K562 (cell line): ENCODE measurements around the gene PRTN3. TPM values are rescaled to one million over a fixed set of nuclear protein-coding genes. Genes with fewer than 3 reads are reported as not detected.

Experiments used
- BACH1 ChIP-seq: fragments of 200-800 bp; sonication (Bioruptor generic); IDR thresholded peaks from 2 replicates; pipeline ENCODE4 v1.6.1; 2016; ENCODE audit warnings: missing genetic modification characterization, missing compliant biosample characterization
- CCAR2 ChIP-seq: fragments of 200-400 bp; formaldehyde crosslinking; IDR thresholded peaks from 2 replicates; pipeline ENCODE4 v1.6.1; 2017; ENCODE audit warnings: mild to moderate bottlenecking, low read depth, low read length
- EP300 ChIP-seq: IDR thresholded peaks from 2 replicates; pipeline ENCODE4 v1.6.1; 2012; ENCODE audit warnings: low read length, improper control_type of control experiment
- FIP1L1 ChIP-seq: fragments of 200-400 bp; formaldehyde crosslinking; IDR thresholded peaks from 2 replicates; pipeline ENCODE4 v1.6.1; 2018; ENCODE audit warnings: mild to moderate bottlenecking, low read depth, low read length; ENCODE audit not compliant: poor library complexity, severe bottlenecking
- HMG20A ChIP-seq: fragments of 450-650 bp; formaldehyde crosslinking; conservative IDR thresholded peaks from 2 replicates; pipeline ENCODE4 v1.4.0; 2020; ENCODE audit warnings: mild to moderate bottlenecking, mixed read lengths
- KLF16 ChIP-seq: IDR thresholded peaks from 2 replicates; pipeline ENCODE4 v1.6.1; 2016; ENCODE audit warnings: antibody characterized with exemption
- NCOA2 ChIP-seq, 2 experiments: fragments of 450-650 bp; IDR thresholded peaks; 2 replicates each; pipeline ENCODE4 v1.6.1; 2018; ENCODE audit warnings: mild to moderate bottlenecking in 2 of 2, moderate library complexity in 1 of 2; ENCODE audit not compliant: partially characterized antibody in 2 of 2
- PHF21A ChIP-seq: fragments of 450-650 bp; IDR thresholded peaks from 2 replicates; pipeline ENCODE4 v1.6.1; 2017; ENCODE audit warnings: low read depth, borderline replicate concordance
- POLR2G ChIP-seq: fragments of 200-400 bp; formaldehyde crosslinking; IDR thresholded peaks from 2 replicates; pipeline ENCODE4 v1.6.1; 2017; ENCODE audit warnings: low read depth, mild to moderate bottlenecking, antibody characterized with exemption, low read length, moderate library complexity
- PURB ChIP-seq: sonication (generic); formaldehyde crosslinking; IDR thresholded peaks from 2 replicates; pipeline ENCODE4 v1.9.0; 2021; ENCODE audit warnings: low read depth, mild to moderate bottlenecking, missing genetic modification reagents
- SRSF3 ChIP-seq: fragments of 200-400 bp; formaldehyde crosslinking; IDR thresholded peaks from 2 replicates; pipeline ENCODE4 v1.6.1; 2016; ENCODE audit warnings: mild to moderate bottlenecking, low read length, moderate library complexity; ENCODE audit not compliant: insufficient read depth
- polyA plus RNA-seq, 8 experiments: library from polyadenylated mRNA; depleted of rRNA in 4 of 8; stranded (reverse) in 5 of 8; unstranded in 3 of 8; fragments of >200 nt; fragmentation: Nextera tagmentation in 2 of 8; fragmentation: Illumina TruSeq in 1 of 8; extraction: Ambion mirVana in 2 of 8; extraction: Trizol in 1 of 8; gene quantifications; 2 replicates each; pipeline versions ENCODE4 v1.2.1 to v1.2.3, GENCODE V29; 2011 to 2014; ENCODE audit warnings: inconsistent platforms in 1 of 8, missing spikeins in 1 of 8
- total RNA-seq, 7 experiments: library from RNA; depleted of rRNA in 6 of 7; stranded (reverse); fragments of >200 nt in 6 of 7; fragmentation: Illumina TruSeq in 2 of 7; extraction: Trizol in 2 of 7; gene quantifications; 2 replicates each; pipeline versions ENCODE4 v1.2.1 to v1.2.3, GENCODE V29; 2011 to 2021; ENCODE audit warnings: low replicate concordance in 1 of 7
- TF ChIP-seq, protein P1 (sequence below), 3 experiments: fragments of 200-800 bp in 1 of 3; fragments of 250-450 bp in 1 of 3; fragments of 450-650 bp in 1 of 3; sonication (Bioruptor Pico) in 1 of 3; sonication (Bioruptor generic) in 1 of 3; formaldehyde crosslinking in 1 of 3; IDR thresholded peaks; 2 replicates each; pipeline versions ENCODE4 v1.6.1 to v1.8.0; 2016 to 2022; ENCODE audit warnings: mild to moderate bottlenecking in 2 of 3, missing genetic modification characterization in 2 of 3, missing compliant biosample characterization in 1 of 3, moderate library complexity in 1 of 3
- TF ChIP-seq, protein P2 (sequence below): fragments of 450-650 bp; IDR thresholded peaks from one replicate; pipeline ENCODE4 v1.6.1; 2018; ENCODE audit warnings: mild to moderate bottlenecking, moderate library complexity; ENCODE audit not compliant: partially characterized antibody
- TF ChIP-seq, protein P3 (sequence below): fragments of 250-450 bp; sonication (Bioruptor Pico); IDR thresholded peaks from 2 replicates; pipeline ENCODE4 v1.5.0; 2021
- TF ChIP-seq, protein P4 (sequence below): sonication (generic); formaldehyde crosslinking; IDR thresholded peaks from 2 replicates; pipeline ENCODE4 v1.8.0; 2022; ENCODE audit warnings: mild to moderate bottlenecking, missing genetic modification reagents

PRTN3 gene
- total and polyA plus RNA-seq, 9 of the 15 experiments (the other 6 are each of a cell fraction or from before 2014, with no cell fraction given) = 0.14 to 0.86 (median 0.43) TPM; not detected in 3

DNA sequence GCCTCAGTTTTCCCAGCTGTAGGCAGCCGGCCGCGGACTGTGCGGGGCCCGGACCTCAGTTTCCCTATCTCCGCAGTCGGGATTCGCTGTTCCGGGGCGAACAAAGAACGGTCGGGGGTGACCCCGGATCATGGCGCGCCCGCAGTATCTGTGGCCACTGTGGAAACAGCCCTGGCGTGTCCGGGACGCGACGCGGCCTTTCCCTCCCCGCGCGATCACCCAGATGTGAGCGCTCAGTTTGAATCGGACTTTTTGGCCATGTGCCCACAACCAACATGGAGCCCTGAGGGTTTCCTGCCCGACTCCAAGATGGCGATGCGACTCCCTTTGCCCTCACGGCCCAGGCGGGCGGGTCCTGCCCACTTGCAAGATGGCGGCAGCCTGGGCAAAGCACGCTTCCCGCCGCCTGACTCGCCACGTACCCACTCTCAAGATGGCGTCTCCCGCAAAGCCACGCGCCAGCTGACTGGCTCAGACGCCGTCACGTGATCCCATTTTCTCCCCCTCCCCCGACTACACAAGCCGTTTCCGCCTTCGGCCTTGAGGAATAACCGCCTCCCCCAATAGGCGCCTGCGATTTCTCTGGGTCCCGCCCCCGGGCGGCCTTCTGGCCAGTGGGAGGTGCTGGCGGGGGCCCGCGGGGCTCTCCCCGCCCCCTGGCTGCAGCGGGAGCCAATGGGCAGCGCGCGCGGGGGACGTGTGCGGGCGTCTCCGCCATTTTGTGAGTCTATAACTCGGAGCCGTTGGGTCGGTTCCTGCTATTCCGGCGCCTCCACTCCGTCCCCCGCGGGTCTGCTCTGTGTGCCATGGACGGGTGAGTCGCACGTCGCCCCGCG lies 43.9 kb upstream of the PRTN3 start, which contains the start of gene PTBP1 (continued):
- TF ChIP-seq, protein P1, sequence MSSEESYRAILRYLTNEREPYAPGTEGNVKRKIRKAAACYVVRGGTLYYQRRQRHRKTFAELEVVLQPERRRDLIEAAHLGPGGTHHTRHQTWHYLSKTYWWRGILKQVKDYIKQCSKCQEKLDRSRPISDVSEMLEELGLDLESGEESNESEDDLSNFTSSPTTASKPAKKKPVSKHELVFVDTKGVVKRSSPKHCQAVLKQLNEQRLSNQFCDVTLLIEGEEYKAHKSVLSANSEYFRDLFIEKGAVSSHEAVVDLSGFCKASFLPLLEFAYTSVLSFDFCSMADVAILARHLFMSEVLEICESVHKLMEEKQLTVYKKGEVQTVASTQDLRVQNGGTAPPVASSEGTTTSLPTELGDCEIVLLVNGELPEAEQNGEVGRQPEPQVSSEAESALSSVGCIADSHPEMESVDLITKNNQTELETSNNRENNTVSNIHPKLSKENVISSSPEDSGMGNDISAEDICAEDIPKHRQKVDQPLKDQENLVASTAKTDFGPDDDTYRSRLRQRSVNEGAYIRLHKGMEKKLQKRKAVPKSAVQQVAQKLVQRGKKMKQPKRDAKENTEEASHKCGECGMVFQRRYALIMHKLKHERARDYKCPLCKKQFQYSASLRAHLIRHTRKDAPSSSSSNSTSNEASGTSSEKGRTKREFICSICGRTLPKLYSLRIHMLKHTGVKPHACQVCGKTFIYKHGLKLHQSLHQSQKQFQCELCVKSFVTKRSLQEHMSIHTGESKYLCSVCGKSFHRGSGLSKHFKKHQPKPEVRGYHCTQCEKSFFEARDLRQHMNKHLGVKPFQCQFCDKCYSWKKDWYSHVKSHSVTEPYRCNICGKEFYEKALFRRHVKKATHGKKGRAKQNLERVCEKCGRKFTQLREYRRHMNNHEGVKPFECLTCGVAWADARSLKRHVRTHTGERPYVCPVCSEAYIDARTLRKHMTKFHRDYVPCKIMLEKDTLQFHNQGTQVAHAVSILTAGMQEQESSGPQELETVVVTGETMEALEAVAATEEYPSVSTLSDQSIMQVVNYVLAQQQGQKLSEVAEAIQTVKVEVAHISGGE (CRISPR knock-in tag; IDR thresholded peaks at IDR 0.05) = peak in 1 of 3 experiments; percentile 20; a peak in 1 of 6 replicates
- TF ChIP-seq, protein P2, sequence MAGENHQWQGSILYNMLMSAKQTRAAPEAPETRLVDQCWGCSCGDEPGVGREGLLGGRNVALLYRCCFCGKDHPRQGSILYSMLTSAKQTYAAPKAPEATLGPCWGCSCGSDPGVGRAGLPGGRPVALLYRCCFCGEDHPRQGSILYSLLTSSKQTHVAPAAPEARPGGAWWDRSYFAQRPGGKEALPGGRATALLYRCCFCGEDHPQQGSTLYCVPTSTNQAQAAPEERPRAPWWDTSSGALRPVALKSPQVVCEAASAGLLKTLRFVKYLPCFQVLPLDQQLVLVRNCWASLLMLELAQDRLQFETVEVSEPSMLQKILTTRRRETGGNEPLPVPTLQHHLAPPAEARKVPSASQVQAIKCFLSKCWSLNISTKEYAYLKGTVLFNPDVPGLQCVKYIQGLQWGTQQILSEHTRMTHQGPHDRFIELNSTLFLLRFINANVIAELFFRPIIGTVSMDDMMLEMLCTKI = no peak
- TF ChIP-seq PURB (CRISPR knock-in tag) = no peak
- TF ChIP-seq SRSF3 = no peak
- no peak for TF ChIP-seq CCAR2
- TF ChIP-seq FIP1L1 = peak; percentile 58
- no peak for TF ChIP-seq PHF21A
- TF ChIP-seq, protein P3, sequence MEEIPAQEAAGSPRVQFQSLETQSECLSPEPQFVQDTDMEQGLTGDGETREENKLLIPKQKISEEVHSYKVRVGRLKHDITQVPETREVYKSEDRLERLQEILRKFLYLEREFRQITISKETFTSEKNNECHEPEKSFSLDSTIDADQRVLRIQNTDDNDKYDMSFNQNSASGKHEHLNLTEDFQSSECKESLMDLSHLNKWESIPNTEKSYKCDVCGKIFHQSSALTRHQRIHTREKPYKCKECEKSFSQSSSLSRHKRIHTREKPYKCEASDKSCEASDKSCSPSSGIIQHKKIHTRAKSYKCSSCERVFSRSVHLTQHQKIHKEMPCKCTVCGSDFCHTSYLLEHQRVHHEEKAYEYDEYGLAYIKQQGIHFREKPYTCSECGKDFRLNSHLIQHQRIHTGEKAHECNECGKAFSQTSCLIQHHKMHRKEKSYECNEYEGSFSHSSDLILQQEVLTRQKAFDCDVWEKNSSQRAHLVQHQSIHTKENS (CRISPR knock-in tag) = no peak
- TF ChIP-seq, protein P4, sequence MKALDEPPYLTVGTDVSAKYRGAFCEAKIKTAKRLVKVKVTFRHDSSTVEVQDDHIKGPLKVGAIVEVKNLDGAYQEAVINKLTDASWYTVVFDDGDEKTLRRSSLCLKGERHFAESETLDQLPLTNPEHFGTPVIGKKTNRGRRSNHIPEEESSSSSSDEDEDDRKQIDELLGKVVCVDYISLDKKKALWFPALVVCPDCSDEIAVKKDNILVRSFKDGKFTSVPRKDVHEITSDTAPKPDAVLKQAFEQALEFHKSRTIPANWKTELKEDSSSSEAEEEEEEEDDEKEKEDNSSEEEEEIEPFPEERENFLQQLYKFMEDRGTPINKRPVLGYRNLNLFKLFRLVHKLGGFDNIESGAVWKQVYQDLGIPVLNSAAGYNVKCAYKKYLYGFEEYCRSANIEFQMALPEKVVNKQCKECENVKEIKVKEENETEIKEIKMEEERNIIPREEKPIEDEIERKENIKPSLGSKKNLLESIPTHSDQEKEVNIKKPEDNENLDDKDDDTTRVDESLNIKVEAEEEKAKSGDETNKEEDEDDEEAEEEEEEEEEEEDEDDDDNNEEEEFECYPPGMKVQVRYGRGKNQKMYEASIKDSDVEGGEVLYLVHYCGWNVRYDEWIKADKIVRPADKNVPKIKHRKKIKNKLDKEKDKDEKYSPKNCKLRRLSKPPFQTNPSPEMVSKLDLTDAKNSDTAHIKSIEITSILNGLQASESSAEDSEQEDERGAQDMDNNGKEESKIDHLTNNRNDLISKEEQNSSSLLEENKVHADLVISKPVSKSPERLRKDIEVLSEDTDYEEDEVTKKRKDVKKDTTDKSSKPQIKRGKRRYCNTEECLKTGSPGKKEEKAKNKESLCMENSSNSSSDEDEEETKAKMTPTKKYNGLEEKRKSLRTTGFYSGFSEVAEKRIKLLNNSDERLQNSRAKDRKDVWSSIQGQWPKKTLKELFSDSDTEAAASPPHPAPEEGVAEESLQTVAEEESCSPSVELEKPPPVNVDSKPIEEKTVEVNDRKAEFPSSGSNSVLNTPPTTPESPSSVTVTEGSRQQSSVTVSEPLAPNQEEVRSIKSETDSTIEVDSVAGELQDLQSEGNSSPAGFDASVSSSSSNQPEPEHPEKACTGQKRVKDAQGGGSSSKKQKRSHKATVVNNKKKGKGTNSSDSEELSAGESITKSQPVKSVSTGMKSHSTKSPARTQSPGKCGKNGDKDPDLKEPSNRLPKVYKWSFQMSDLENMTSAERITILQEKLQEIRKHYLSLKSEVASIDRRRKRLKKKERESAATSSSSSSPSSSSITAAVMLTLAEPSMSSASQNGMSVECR (CRISPR knock-in tag) = peak; percentile 76
- peak; percentile 43 for TF ChIP-seq EP300
- peak; percentile 84 for TF ChIP-seq POLR2G
- no peak for TF ChIP-seq HMG20A (CRISPR knock-in tag)
- TF ChIP-seq BACH1 (tag) = 0 out of 2 replicates have a peak, but pooled peaks have one; percentile 81
- TF ChIP-seq NCOA2 (IDR thresholded peaks at IDR 0.05; ENCODE audit: partially characterized antibody in 2 of 2) = no peak
- 0 out of 2 replicates have a peak, but pooled peaks have one; percentile 18 for TF ChIP-seq KLF16
